Measurements from ENCODE around the gene PUS1. TPM values are rescaled to one million over a fixed set of nuclear protein-coding genes. Genes with fewer than 3 reads are reported as not detected.
"Not testable (repeated sequence)": the region's sequence is repeated elsewhere in the genome, so short reads cannot be mapped to it uniquely, and the experiment has no call there.

PUS1 gene
- 10 to 100 TPM in 2 of 3 donors, 1 to 10 TPM in 1; 8.8 to 31.5 (median 20.9) TPM for total RNA-seq

DNA sequence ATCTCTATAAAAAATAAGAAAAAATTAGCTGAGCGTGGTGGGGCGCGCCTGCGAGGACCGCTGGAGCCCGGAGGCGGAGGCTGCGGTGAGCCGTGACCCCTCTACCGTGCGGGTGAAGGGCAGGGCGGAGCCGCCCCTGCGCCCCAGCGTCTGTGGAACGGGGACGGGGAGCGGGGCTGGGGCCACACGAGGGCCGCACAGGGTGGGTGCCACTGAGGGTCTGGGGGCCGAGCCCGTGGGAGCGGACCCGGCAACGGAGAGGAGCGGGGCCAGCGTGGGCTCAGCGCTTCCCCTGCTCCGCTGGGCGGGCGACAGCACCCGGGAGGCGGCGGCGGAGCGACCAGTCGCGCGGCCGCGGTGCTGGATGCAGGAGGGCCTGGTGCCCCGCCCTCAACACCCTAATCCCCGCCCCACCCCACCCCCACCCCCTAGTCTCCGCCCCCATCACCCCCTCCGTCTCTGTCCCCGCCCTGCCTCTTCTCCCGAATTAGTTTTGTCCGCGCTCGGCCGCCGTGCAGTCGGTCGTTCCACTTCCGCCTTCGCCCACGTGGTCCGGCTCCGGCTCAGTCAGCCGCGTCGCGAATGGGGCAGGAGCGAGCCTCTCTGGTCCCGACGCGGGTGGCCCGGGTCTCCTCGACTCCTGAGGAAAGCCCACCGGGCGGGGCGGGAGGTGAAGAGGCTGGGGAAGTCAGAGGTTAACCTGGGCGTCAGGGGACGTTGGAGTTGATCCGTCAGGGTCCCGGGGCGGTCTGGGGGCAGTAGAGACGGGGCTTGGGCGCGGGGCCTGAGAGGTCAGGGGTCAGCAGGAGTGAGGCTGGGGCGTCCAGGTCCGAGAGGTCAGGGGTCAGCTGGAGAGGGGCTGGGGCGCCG lies at the start of gene PUS1:
TSS of gene PUS1 (plus strand) at position 566 of the 870 bp plus-strand sequence. CDS start 447 bp downstream, outside the sequence.
- peak; percentile 86 to 94 for DNase-seq (ENCODE audit: low spot score in 2 of 2)
- no peaks in the 10 kb centered on the region for H3K36me3 ChIP-seq
- intact Hi-C loops (cut with DNase I; ENCODE audit: low total_unique reads) = no loop called here
- peak within 1 kb of the TSS; percentile 64 to 81 (median 74) for H3K4me3 ChIP-seq
- TF ChIP-seq POLR2AphosphoS5 (IDR thresholded peaks at IDR 0.05) (peak; percentile 68 to 87 (median 78)), POLR2A (IDR thresholded peaks at IDR 0.05) (no peak)
- peaks cover 0 to 11% of the 10 kb centered on the region in 2 donors for H3K4me1 ChIP-seq
- H3K27ac ChIP-seq = peak within 1 kb of the TSS; percentile 64 to 81
- H3K9me3 ChIP-seq = no peaks in the 10 kb centered on the region
- no peaks in the 10 kb centered on the region for H3K27me3 ChIP-seq

DNA sequence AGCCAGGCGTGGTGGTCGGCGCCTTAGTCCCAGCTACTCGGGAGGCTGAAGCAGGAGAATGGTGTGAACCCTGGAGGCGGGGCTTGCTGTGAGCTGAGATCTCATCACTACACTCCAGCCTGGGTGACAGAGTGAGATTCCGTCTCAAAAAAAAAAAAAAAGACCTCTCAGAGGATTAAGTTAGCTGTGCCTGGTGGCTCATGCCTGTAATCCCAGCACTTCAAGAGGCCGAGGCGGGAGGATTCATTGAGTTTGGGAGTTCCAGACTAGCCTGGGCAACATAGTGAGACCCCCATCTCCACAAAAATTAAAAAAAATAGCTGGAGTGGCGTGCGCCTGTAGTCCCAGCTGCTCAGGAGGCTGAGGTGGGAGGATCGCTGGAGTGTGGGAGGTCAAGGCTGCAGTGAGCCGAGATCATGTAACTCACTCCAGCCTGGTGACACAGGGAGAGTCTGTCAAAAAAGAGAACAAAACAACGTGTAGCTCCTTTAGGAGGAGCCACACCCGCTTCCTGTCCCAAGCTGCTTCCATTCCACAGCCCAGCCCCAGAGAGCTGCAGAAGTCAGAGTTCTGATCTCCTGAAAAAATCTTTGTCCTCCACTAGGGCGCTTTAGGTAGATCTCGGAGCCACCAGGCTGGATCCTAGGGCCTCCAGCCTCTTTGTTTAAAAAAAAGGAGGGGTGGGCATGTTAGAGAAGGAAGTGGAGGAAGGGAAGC lies 46.1 kb upstream of the PUS1 start:
- Histone ChIP-seq H3K4me1 (no peaks in the 10 kb centered on the region), H3K27ac (no peak overlapping the region), H3K4me3 (no peak overlapping the region), H3K27me3 (no peaks in the 10 kb centered on the region), H3K9me3 (peaks cover 0 to 5% of the 10 kb centered on the region in 2 donors), H3K36me3 (no peaks in the 10 kb centered on the region)
- DNase-seq (ENCODE audit: low spot score in 2 of 2) = no peak
- intact Hi-C loops (cut with DNase I; ENCODE audit: low total_unique reads) = no loop called here
- TF ChIP-seq, protein P1, sequence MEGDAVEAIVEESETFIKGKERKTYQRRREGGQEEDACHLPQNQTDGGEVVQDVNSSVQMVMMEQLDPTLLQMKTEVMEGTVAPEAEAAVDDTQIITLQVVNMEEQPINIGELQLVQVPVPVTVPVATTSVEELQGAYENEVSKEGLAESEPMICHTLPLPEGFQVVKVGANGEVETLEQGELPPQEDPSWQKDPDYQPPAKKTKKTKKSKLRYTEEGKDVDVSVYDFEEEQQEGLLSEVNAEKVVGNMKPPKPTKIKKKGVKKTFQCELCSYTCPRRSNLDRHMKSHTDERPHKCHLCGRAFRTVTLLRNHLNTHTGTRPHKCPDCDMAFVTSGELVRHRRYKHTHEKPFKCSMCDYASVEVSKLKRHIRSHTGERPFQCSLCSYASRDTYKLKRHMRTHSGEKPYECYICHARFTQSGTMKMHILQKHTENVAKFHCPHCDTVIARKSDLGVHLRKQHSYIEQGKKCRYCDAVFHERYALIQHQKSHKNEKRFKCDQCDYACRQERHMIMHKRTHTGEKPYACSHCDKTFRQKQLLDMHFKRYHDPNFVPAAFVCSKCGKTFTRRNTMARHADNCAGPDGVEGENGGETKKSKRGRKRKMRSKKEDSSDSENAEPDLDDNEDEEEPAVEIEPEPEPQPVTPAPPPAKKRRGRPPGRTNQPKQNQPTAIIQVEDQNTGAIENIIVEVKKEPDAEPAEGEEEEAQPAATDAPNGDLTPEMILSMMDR (IDR thresholded peaks at IDR 0.05) = no peak
- TF ChIP-seq POLR2AphosphoS5 (IDR thresholded peaks at IDR 0.05) = no peak
- no peak for TF ChIP-seq POLR2A (IDR thresholded peaks at IDR 0.05)

DNA sequence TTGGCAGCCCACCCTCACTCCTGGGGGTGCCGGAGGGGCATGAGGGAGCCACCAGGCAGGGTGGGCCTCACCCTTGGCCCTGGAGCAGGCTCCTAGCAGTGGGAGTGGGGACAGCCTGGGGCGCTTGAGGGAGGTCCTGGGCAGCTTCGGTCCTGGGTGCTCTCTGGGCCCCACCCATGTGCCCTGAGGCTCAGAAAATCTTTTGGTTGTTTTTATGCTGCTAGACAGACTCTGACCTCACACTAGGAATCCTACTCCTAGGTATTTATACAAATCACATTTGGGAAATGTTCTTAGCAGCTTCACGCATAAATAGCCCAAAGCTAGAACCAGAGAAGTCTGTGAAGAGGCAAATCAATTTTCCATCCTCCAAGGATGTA lies 45.6 kb upstream of the PUS1 start:
- Histone ChIP-seq H3K27ac (no peak overlapping the region), H3K4me3 (no peak overlapping the region), H3K27me3 (no peaks in the 10 kb centered on the region), H3K36me3 (no peaks in the 10 kb centered on the region), H3K4me1 (no peaks in the 10 kb centered on the region), H3K9me3 (peaks cover 0 to 5% of the 10 kb centered on the region in 2 donors)
- DNase-seq (ENCODE audit: low spot score in 2 of 2) = no peak
- intact Hi-C loops (cut with DNase I; ENCODE audit: low total_unique reads) = no loop called here
- TF ChIP-seq, protein P1 (IDR thresholded peaks at IDR 0.05) = no peak
- no peak for TF ChIP-seq POLR2AphosphoS5 (IDR thresholded peaks at IDR 0.05)
- no peak for TF ChIP-seq POLR2A (IDR thresholded peaks at IDR 0.05)

DNA sequence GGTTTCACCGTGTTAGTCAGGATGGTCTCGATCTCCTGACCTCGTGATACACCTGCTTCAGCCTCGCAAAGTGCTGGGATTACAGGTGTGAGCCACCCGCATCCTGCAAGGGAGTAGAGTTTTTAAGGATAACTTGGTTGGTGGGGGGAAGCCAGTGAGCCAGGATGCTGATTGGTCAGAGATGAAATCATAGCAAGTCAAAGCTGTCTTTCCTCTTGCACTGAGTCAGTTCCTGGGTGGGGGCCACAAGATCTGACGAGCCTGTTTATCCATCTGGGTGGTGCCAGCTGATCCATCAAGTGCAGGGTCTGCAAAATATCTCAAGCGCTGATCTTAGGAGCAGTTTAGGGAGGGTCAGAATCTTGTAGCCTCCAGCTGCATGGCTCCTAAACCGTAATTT lies 44.0 kb upstream of the PUS1 start:
- H3K9me3 ChIP-seq; H3K36me3 ChIP-seq; H3K4me3 ChIP-seq; H3K27ac ChIP-seq; DNase-seq (ENCODE audit: low spot score in 2 of 2); H3K27me3 ChIP-seq; H3K4me1 ChIP-seq; intact Hi-C loops (cut with DNase I; ENCODE audit: low total_unique reads): not testable (repeated sequence)

DNA sequence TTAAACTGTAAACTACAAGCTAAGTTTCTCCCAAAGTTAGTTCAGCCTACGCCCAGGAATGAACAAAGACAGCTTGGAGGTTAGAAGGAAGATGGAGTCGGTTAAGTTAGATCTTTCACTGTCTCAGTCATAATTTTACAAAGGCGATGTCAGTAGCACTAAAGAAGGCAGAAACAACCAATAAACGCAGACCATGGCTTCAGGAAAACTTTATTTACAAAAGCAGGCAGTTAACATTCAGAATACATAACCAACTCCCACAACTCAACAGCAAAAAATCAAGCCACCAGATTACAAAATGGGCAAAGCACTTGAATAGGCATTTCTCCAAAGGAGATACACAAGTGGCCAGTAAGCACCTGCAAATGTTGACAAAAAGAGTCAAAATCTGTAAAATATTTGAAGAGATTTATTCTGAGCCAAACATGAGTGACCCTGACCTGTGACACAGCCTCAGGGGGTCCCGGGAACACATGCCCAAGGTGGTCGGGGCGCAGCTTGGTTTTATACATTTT lies 43.5 kb upstream of the PUS1 start:
- TF ChIP-seq POLR2AphosphoS5 (IDR thresholded peaks at IDR 0.05) (no peak), POLR2A (IDR thresholded peaks at IDR 0.05) (no peak)
- TF ChIP-seq, protein P1 (IDR thresholded peaks at IDR 0.05) = no peak
- Histone ChIP-seq H3K4me1 (no peaks in the 10 kb centered on the region), H3K4me3 (no peak overlapping the region), H3K36me3 (no peaks in the 10 kb centered on the region), H3K9me3 (peaks cover 0 to 5% of the 10 kb centered on the region in 2 donors), H3K27ac (no peak overlapping the region), H3K27me3 (no peaks in the 10 kb centered on the region)
- intact Hi-C loops (cut with DNase I; ENCODE audit: low total_unique reads) = no loop called here
- no peak for DNase-seq (ENCODE audit: low spot score in 2 of 2)

DNA sequence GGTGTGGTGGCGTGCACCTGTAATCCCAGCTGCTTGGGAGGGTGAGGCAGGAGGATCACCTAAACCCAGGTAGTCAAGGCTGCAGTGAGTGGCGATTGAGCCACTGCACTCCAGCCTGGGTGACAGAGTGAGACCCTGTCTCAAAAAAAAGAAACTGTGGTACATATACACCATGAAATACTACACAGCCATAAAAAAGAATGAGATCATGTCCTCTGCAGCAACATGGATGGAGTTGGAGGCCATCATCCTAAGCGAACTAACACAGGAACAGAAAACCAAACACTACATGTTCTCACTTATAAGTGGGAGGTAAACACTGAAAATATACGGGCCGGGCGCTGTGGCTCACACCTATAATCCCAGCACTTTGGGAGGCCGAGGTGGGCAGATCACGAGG lies 37.4 kb upstream of the PUS1 start:
- H3K36me3 ChIP-seq; intact Hi-C loops (cut with DNase I; ENCODE audit: low total_unique reads); H3K27ac ChIP-seq; H3K27me3 ChIP-seq; H3K4me1 ChIP-seq; H3K9me3 ChIP-seq; H3K4me3 ChIP-seq; DNase-seq (ENCODE audit: low spot score in 2 of 2): not testable (repeated sequence)

Data from breast epithelium (tissue), 4 donors.